Measurements from ENCODE around the gene MYO3B. TPM values are rescaled to one million over a fixed set of nuclear protein-coding genes. Genes with fewer than 3 reads are reported as not detected.

Gene MYO3B
- total RNA-seq, 1 donor from 2014 or later = not detected

DNA sequence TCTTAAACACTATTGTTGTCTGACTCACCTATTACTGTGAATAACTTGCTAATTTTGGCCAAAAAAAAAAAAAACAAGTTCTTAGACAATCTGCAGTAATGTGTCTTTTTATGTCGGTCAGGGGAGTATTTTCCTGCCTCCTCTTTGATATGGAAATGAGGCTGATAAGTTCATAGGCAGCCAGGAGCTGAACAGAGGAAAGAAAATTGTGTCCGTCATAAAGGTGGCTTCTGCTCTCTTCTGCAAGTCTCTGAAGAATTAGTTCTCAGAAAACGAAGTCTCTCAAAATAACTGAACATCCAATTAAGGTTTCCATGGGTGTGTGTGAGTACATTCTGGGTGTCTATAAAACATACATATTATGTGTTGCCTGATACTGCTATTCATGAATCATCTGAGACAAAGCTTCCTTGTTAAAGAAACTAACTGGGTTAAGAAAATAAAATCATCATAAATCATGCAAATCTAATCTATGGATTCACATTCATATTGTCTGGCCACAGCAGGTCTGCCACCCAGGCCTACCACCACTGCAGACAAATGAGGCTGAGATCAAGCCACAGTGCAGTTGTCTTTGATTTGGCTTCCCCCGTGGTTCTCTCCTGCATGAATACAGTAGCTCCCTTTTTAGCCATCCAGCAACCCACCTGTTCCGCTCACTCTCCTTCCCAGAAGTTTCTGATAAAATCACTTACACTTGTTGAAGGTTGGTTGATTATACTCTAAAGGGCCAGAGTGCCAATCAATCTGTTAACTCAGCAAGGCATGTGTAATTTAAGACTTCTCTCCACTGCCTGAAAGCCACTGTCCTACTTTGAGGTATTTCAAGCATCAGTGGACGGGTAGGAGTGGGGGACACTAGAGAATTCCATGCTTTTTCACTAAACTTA, 517.8 kb downstream of the MYO3B start:
- no peaks in the 10 kb centered on the region for H3K36me3 Mint-ChIP-seq (ENCODE audit: low read depth)
- ATAC-seq (ENCODE audit: low read depth) = no peak
- no peaks in the 10 kb centered on the region for H3K9me3 Mint-ChIP-seq
- POLR2A ChIA-PET = no interaction called here
- peaks cover 8% of the 10 kb centered on the region for H3K27me3 Mint-ChIP-seq
- H3K4me3 Mint-ChIP-seq = no peak overlapping the region
- no peaks in the 10 kb centered on the region for H3K4me1 Mint-ChIP-seq
- intact Hi-C loops (cut with micrococcal nuclease) = no loop called here
- no peak overlapping the region for H3K27ac Mint-ChIP-seq
- CTCF ChIA-PET = no interaction called here
- TF ChIP-seq CTCF (IDR thresholded peaks at IDR 0.05) = no peak
- DNase-seq = no peak

- Mint-ChIP-seq H3K36me3 (ENCODE audit: low read depth) (no peaks in the 10 kb centered on the region), H3K4me3 (no peak overlapping the region), H3K4me1 (no peaks in the 10 kb centered on the region), H3K9me3 (no peaks in the 10 kb centered on the region), H3K27me3 (peaks cover 10% of the 10 kb centered on the region), H3K27ac (no peak overlapping the region)
- no peak for DNase-seq
- ChIA-PET POLR2A (no interaction called here), CTCF (no interaction called here)
- TF ChIP-seq CTCF (IDR thresholded peaks at IDR 0.05) = no peak
- intact Hi-C loops (cut with micrococcal nuclease) = no loop called here
- no peak for ATAC-seq (ENCODE audit: low read depth)
Observed at GRCh38 chr2:170696948-170697347, 519.0 kb downstream of the MYO3B start.

- H3K27me3 Mint-ChIP-seq = peaks cover 10% of the 10 kb centered on the region
- ATAC-seq (ENCODE audit: low read depth) (no peak), DNase-seq (no peak)
- no peak overlapping the region for H3K4me3 Mint-ChIP-seq
- ChIA-PET POLR2A (no interaction called here), CTCF (no interaction called here)
- no peaks in the 10 kb centered on the region for H3K4me1 Mint-ChIP-seq
- H3K27ac Mint-ChIP-seq = no peak overlapping the region
- TF ChIP-seq CTCF (IDR thresholded peaks at IDR 0.05) = no peak
- no peaks in the 10 kb centered on the region for H3K36me3 Mint-ChIP-seq (ENCODE audit: low read depth)
- intact Hi-C loops (cut with micrococcal nuclease) = no loop called here
- H3K9me3 Mint-ChIP-seq = peaks cover 6% of the 10 kb centered on the region
Observed at GRCh38 chr2:170701011-170701410, 523.1 kb downstream of the MYO3B start.

DNA sequence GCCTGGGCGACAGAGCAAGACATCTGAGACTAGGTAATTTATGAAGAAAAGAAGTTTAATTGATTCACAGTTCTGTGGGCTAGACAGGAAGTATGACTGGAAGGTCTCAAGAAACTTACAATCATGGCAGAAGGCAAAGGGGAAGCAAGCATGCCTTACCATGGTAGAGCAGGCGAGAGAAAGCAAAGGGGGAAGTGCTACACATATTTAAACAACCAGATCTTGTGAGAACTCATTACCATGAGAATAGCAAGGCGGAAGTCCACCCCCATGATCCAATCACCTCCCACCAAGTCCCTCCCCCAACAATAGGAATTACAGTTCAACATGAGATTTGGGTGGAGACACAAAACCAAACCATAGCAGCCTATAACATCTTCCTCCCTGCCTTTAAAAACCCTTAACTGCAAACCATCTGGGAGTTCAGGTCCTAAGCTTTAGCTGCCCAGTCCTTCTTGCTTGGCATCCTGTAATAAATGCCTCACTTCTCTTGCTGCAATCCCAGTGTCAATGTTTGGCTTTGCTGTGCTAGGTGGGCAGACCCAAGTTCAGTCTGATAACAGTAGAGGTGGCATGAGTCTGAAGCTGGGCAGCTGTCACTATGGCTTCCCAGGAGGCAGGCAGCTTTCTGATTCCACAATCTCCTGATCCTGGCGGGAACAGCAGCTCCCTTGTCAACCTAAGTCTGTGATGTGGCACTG, 526.0 kb downstream of the MYO3B start:
- ATAC-seq (ENCODE audit: low read depth) (no peak), DNase-seq (no peak)
- ChIA-PET POLR2A (no interaction called here), CTCF (no interaction called here)
- Mint-ChIP-seq H3K27me3 (peaks cover 21% of the 10 kb centered on the region), H3K4me3 (no peak overlapping the region), H3K27ac (no peak overlapping the region), H3K9me3 (peaks cover 6% of the 10 kb centered on the region), H3K4me1 (no peaks in the 10 kb centered on the region), H3K36me3 (ENCODE audit: low read depth) (no peaks in the 10 kb centered on the region)
- intact Hi-C loops (cut with micrococcal nuclease) = no loop called here
- TF ChIP-seq CTCF (IDR thresholded peaks at IDR 0.05) = no peak

Measured in activated B cell treated with CpG ODN at 0.5 μM for 24 hours (primary cell).